HG02763 (cell line): ENCODE measurements around the gene TBC1D1.
"Not testable (repeated sequence)": the region's sequence is repeated elsewhere in the genome, so short reads cannot be mapped to it uniquely, and the experiment has no call there.

Source experiments
- ATAC-seq: cut with Tn5 transposase; IDR thresholded peaks from one replicate; pipeline ENCODE4 v1.9.1; 2021; ENCODE audit warnings: mild to moderate bottlenecking, moderate library complexity; ENCODE audit not compliant: unreplicated experiment

Gene TBC1D1

DNA sequence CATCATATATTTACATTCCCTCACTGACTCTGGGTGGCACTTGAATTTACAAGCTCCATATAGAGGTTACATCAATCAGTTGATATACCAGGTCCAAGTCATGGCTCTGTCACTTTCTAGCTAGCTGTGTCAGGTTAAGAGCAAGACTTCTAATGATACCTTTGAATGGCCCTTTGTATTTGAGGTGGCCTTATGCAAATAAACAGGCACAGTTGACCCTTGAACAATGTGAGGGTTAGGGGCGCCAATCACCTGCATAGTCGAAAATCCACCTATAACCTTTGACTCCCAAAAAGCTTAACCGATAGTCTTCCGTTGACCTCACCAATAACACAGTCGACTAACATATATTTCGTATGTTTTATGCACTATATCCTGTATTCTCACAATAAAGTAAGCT, 68.0 kb downstream of the TBC1D1 start:
- ATAC-seq = no peak

GRCh38 chr4:37960098-37960497, 69.2 kb downstream of the TBC1D1 start, which contains the start of gene PTTG2:
Gene PTTG2, plus strand, starts transcription at chr4:37960398. Its CDS starts 37 bp downstream, at chr4:37960435.
- ATAC-seq = no peak

DNA sequence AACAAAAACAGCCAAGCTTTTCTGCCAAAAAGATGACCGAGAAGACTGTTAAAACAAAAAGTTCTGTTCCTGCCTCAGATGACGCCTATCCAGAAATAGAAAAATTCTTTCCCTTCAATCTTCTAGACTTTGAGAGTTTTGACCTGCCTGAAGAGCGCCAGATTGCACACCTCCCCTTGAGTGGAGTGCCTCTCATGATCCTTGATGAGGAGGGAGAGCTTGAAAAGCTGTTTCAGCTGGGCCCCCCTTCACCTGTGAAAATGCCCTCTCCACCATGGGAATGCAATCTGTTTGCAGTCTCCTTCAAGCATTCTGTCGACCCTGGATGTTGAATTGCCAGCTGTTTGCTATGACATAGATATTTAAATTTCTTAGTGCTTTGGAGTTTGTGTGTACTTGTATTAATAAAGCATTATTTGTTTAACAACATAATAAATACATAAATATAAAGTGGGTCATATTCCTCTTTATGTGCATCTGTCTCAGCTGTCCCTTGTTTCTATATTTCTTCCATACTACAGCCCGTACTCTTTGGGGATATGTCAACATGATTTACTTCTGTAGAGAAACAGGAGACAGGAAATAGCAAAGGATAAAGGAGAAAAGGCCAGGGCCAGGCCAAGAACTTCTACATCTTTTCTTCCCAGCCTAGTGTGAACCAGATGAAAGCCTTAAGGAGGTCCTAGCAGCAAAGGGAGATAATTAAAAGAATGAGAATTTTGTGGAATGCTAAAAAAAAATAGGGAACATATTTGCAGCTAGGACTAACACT, 70.0 kb downstream of the TBC1D1 start:
- ATAC-seq = no peak

GRCh38 chr4:37964734-37965457, 74.0 kb downstream of the TBC1D1 start:
- peak; percentile 61 for ATAC-seq

DNA sequence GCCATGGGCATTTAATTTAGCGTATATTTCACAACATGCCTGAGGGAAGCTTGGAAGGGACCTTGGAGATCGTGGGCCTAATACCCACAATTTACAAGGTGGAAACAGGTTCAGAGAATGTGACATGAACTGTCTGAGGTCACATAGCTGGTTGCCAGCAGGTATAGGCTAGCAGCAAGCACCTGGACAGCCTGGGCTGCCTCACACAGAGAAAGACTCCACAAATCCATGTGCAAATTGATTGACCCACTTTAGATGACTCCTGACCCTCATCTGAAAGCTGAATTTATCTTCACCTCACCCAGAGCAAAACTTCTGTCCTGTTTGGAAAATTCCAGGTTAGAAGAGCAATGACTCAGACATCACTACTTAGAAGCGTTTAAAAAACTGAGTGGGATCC, 75.2 kb downstream of the TBC1D1 start:
- ATAC-seq = no peak

- ATAC-seq = no peak
These were observed 76.9 kb downstream of the TBC1D1 start for GRCh38 chr4:37967736-37968135.

DNA sequence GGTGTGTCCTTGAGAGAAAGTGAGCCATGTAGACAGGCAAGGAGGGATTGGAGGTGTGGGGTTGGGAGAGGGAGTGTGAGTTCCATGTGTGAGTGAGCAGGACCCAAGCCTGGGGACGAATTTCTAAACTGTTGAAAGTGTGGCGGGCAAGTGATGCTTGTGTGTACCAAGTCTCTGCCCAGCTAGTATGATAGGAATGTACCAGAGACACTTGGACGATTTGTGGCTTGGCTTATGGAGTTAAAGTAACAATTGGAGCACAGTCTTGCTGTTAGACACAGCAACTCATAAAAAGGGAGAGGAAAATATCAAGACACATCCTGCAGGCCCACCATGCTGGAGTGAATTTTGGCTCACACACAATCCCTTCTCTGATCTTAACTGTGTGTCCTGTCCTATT, 77.9 kb downstream of the TBC1D1 start:
- no peak for ATAC-seq

DNA sequence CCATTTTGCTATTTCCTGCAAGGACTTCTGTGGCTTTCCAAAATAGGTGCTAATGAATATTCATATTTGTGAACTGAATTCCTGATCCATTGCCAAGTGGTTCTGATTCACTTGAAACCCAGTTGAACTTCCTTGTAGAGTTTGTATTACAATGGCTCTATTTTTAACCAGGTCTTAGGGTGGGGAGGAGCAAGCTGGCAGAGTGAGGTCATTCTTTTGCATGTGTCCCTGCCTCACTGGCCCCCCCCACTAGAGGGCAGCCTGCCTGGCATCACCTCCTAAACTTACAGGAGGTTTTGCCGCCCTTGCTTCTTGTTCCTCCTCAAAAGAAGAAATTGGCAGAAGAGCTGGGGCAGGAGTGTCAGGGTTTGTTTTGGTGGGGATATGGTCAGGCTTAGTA, 79.8 kb downstream of the TBC1D1 start:
- ATAC-seq = no peak

DNA sequence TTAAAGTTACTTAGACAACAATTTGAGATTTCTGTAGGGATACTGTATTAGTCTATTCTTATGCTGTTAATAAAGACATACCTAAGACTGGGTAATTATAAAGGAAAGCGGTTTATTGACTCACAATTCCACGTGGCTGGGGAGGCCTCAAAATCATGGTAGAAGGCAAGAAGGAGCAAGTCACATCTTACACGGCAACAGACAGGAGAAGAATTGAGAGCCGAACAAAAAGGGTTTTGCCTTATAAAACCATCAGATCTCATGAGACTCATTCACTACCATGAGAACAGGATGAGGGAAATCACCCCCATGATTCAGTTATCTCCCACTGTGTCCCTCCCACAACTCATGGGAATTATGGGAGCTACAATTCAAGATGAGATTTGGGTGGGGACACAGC, 80.3 kb downstream of the TBC1D1 start:
- no peak for ATAC-seq

DNA sequence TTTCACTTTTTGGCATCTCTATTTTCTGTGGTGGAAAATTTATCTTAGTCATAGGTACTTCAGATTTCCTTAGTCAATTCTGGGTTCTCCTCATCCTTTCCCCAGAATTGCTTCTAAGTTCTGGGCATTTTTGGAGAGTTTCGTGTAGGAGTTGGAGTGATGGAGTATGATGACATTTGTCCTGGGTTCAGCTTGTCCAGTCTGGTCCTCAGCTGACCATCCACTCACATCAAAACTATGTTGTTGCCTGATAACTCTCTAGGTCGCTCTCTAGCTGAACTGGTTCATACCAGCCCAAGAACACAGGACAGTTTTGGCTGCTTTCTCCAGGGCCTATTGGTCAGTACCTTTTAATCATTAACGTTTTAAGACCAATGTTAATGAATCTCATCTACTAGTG, 82.6 kb downstream of the TBC1D1 start:
- no peak for ATAC-seq

DNA sequence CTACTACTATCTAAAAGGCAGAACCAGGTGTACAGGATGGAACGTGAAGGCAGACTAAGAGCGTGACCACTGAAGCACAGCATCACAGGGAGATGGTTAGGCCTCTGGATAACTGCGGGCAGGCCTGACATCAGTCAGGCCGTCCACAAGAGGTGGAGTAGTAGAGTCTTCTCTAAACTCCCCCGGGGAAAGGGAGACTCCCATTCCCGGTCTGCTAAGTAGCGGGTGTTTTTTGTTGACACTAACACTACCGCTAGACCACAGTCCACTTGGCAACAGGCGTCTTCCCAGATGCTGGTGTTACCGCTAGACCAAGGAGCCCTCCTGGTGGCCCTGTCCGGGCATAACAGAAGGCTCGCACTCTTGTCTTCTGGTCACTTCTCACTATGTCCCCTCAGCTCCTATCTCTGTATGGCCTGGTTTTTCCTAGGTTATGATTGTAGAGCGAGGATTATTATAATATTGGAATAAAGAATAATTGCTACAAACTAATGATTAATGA, 84.5 kb downstream of the TBC1D1 start:
- not testable (repeated sequence) for ATAC-seq

GRCh38 chr4:37976507-37976906, 85.6 kb downstream of the TBC1D1 start:
- ATAC-seq = no peak

- peak; percentile 73 for ATAC-seq
These were observed 86.1 kb downstream of the TBC1D1 start for GRCh38 chr4:37976991-37977470.

GRCh38 chr4:37977471-37978247, 86.8 kb downstream of the TBC1D1 start:
- peak; percentile 65 for ATAC-seq

DNA sequence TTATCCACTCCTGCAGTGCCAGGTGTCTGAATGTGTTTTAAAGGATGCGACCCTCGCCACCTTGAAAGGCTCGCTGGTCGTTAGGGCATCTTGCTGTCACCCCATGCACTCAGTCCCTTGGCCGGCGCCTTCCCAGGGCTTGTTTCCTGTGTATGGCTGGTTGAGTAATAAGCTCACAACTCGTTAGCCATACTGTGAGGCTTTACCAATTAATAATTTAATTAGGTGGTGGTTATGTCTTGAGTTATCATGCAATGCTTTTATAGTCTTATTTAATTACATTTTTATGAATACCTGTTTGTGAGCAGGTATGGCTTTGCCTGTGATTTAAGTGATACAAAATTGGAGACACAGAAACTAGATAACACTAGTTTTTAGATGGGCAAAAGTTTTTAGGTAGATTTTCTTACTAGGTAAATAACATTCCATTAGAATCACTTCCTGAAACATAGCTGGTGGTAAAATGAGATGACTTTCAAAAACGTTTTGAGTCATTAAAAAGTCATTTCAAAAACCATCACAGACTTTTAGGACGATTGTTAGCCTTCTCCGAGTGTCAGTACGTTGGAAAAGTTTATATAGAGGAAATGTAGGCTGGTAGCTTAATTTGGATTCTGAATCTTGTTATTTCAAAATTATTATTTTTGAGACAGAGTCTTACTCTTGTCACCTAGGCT, 87.5 kb downstream of the TBC1D1 start:
- ATAC-seq = peak; percentile 15

GRCh38 chr4:37980246-37980645, 89.4 kb downstream of the TBC1D1 start:
- ATAC-seq = no peak

DNA sequence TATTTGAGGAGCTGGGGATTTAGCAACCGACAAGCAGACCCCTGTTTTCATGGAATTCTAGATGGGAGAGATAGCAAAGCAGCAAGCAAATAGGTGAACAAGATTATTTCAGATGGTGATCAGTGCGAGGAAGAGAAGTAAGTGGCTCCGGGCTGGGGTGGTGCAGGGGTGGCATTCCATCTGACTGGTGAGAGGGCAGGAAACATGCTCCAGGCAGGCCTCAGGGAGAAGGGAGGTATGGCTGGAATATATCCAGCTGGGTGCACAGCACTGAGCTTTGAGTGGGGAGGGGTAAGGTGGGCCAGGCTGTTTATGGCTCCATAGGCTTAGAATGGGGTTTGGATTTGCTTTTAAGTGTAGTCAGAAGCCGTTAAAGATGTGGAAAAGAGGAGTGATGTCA, 90.5 kb downstream of the TBC1D1 start:
- ATAC-seq = no peak

GRCh38 chr4:37981844-37982720, 91.2 kb downstream of the TBC1D1 start:
- ATAC-seq = no peak

DNA sequence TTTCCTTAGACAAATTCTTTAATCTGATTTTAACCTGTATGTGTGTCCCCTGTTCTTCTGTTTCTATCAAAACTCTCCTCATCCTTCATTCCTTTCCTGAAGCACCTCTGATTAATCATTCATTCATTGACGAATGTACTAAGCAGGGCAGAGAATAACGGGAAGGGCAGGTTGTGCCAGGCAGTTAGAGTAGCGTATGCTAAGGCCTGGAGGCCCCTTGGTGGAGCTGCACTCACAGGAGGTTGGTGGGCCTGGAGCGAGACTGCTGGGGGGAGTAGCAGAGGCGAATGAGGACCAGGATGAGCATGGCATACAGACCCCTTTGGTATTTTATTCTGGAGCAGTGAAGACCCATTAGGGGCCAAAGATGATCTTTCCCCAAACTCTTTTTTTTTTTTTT, 91.9 kb downstream of the TBC1D1 start:
- no peak for ATAC-seq

- ATAC-seq = no peak
These were observed 93.1 kb downstream of the TBC1D1 start for GRCh38 chr4:37983951-37984350.
